HAP-1 (cell line): ENCODE data around the gene FAAP20.
A peak's percentile ranks its signal among the peaks of the same experiment; 100 is the strongest.

Experiments used
- DNase-seq, 2 experiments: peaks; one replicate each; pipeline ENCODE4 v3.0.0-alpha.2; 2016 to 2020; ENCODE audit warnings: low spot score in 2 of 2
- H3K27me3 ChIP-seq: fragments of 250-450 bp; sonication (Bioruptor Pico); 2 replicates; pipeline ENCODE4 v1.5.1; 2020; ENCODE audit warnings: low read depth, mild to moderate bottlenecking, moderate library complexity
- H3K36me3 ChIP-seq: fragments of 250-450 bp; sonication (Bioruptor Pico); replicated peaks from 2 replicates; pipeline ENCODE4 v1.5.1; 2020; ENCODE audit warnings: mild to moderate bottlenecking
- H3K4me1 ChIP-seq: fragments of 250-450 bp; sonication (Bioruptor Pico); 2 replicates; pipeline ENCODE4 v1.5.1; 2020; ENCODE audit warnings: mild to moderate bottlenecking
- H3K4me3 ChIP-seq: fragments of 250-450 bp; sonication (Bioruptor Pico); 2 replicates; pipeline ENCODE4 v1.5.1; 2020; ENCODE audit warnings: mild to moderate bottlenecking, moderate library complexity
- H3K9me3 ChIP-seq: fragments of 250-450 bp; sonication (Bioruptor Pico); 2 replicates; pipeline ENCODE4 v1.5.1; 2020; ENCODE audit warnings: mild to moderate bottlenecking, moderate library complexity
- in situ Hi-C: fragments of 300-500 bp; cut with MboI; formaldehyde crosslinking; loops from 3 replicates; pipeline ENCODE4 v1.14.3; 2020; ENCODE audit warnings: low sequenced_read_pairs, inconsistent platforms, mixed read lengths

Gene FAAP20

GRCh38 chr1:2178875-2179274 lies 15.7 kb downstream of the FAAP20 start:
- no peak for DNase-seq
- in situ Hi-C loops = loop anchor here (25.0 kb wide), 1 partner anchor 608 kb away; no protein-coding TSS in a partner anchor
- Histone ChIP-seq H3K4me1 (no peaks in the 10 kb centered on the region), H3K4me3 (no peak overlapping the region), H3K27me3 (no peaks in the 10 kb centered on the region), H3K36me3 (peaks cover 6% of the 10 kb centered on the region; the same call in 1 of the 2 replicates), H3K9me3 (no peaks in the 10 kb centered on the region)

GRCh38 chr1:2177946-2178538 lies 16.5 kb downstream of the FAAP20 start:
- no peaks in the 10 kb centered on the region for H3K4me1 ChIP-seq
- no peaks in the 10 kb centered on the region for H3K9me3 ChIP-seq
- H3K4me3 ChIP-seq = no peak overlapping the region
- H3K27me3 ChIP-seq = no peaks in the 10 kb centered on the region
- peaks cover 6% of the 10 kb centered on the region; the same call in 1 of the 2 replicates for H3K36me3 ChIP-seq
- DNase-seq = no peak
- in situ Hi-C loops = loop anchor here (25.0 kb wide), 1 partner anchor 609 kb away; no protein-coding TSS in a partner anchor

- Histone ChIP-seq H3K27me3 (no peaks in the 10 kb centered on the region), H3K9me3 (no peaks in the 10 kb centered on the region), H3K4me3 (no peak overlapping the region), H3K4me1 (no peaks in the 10 kb centered on the region), H3K36me3 (peaks cover 6% of the 10 kb centered on the region; the same call in 1 of the 2 replicates)
- no peak for DNase-seq
- in situ Hi-C loops = loop anchor here (25.0 kb wide), 1 partner anchor 610 kb away; no protein-coding TSS in a partner anchor
These were observed 17.0 kb downstream of the FAAP20 start for GRCh38 chr1:2177541-2177940.

- Histone ChIP-seq H3K36me3 (peaks cover 6% of the 10 kb centered on the region; the same call in 1 of the 2 replicates), H3K27me3 (no peaks in the 10 kb centered on the region), H3K9me3 (no peaks in the 10 kb centered on the region), H3K4me3 (no peak overlapping the region), H3K4me1 (no peaks in the 10 kb centered on the region)
- no peak for DNase-seq
- in situ Hi-C loops = loop anchor here (25.0 kb wide), 1 partner anchor 611 kb away; no protein-coding TSS in a partner anchor
These were observed 18.0 kb downstream of the FAAP20 start for GRCh38 chr1:2176615-2177014.

- DNase-seq = no peak
- no peak overlapping the region for H3K4me3 ChIP-seq
- H3K4me1 ChIP-seq = no peaks in the 10 kb centered on the region
- in situ Hi-C loops = loop anchor here (25.0 kb wide), 1 partner anchor 611 kb away; no protein-coding TSS in a partner anchor
- H3K9me3 ChIP-seq = no peaks in the 10 kb centered on the region
- no peaks in the 10 kb centered on the region for H3K27me3 ChIP-seq
- peaks cover 6% of the 10 kb centered on the region; the same call in 1 of the 2 replicates for H3K36me3 ChIP-seq
These were observed 18.7 kb downstream of the FAAP20 start for GRCh38 chr1:2175681-2176454.

DNA sequence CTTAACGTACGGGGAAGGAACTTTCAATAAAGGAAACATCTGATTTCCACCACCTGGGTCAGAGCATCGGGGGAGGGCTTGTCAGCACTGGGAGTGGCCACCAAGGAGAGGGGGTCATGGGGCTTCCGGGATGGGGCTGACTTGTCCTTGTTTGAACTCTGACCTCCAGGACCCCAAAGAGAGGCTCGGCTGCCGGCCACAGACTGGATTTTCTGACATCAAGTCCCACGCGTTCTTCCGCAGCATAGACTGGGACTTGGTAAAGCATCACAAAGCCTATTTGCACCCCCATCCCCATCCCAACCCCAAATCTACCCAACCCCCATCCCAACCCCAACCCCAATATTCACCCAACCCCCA lies 19.5 kb downstream of the FAAP20 start:
- Histone ChIP-seq H3K9me3 (no peaks in the 10 kb centered on the region), H3K27me3 (no peaks in the 10 kb centered on the region), H3K4me1 (no peaks in the 10 kb centered on the region), H3K4me3 (no peak overlapping the region), H3K36me3 (peaks cover 6% of the 10 kb centered on the region; the same call in 1 of the 2 replicates)
- DNase-seq = no peak
- in situ Hi-C loops = loop anchor here (25.0 kb wide), 1 partner anchor 612 kb away; no protein-coding TSS in a partner anchor

- in situ Hi-C loops = loop anchor here (25.0 kb wide), 1 partner anchor 613 kb away; no protein-coding TSS in a partner anchor
- Histone ChIP-seq H3K4me3 (no peak overlapping the region), H3K4me1 (no peaks in the 10 kb centered on the region), H3K9me3 (no peaks in the 10 kb centered on the region), H3K27me3 (no peaks in the 10 kb centered on the region), H3K36me3 (peaks cover 6% of the 10 kb centered on the region; the same call in 1 of the 2 replicates)
- DNase-seq = peak; percentile 41 to 77
These were observed 20.1 kb downstream of the FAAP20 start for GRCh38 chr1:2174348-2175054.

- in situ Hi-C loops = no loop called here
- no peak for DNase-seq
- Histone ChIP-seq H3K36me3 (peaks cover 6% of the 10 kb centered on the region; the same call in 1 of the 2 replicates), H3K27me3 (no peaks in the 10 kb centered on the region), H3K4me3 (no peak overlapping the region), H3K4me1 (no peaks in the 10 kb centered on the region), H3K9me3 (no peaks in the 10 kb centered on the region)
These were observed 20.8 kb downstream of the FAAP20 start for GRCh38 chr1:2173546-2174347.

GRCh38 chr1:2172551-2173146 lies 21.9 kb downstream of the FAAP20 start:
- peaks cover 3% of the 10 kb centered on the region; the same call in 1 of the 2 replicates for H3K36me3 ChIP-seq

DNA sequence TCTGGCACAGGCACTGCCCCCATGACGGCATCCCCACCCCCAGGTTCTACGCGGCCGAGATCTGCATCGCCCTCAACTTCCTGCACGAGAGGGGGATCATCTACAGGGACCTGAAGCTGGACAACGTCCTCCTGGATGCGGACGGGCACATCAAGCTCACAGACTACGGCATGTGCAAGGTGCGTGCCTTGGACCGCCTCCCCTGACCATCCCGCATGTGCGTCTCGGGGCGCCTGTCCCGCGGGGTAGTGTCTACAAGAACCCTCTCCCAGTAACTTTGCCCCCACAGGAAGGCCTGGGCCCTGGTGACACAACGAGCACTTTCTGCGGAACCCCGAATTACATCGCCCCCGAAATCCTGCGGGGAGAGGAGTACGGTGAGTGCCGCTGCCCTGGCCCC lies 22.6 kb downstream of the FAAP20 start:
- Histone ChIP-seq H3K4me1 (no peaks in the 10 kb centered on the region), H3K36me3 (peaks cover 3% of the 10 kb centered on the region; the same call in 1 of the 2 replicates), H3K27me3 (no peaks in the 10 kb centered on the region), H3K9me3 (no peaks in the 10 kb centered on the region), H3K4me3 (no peak overlapping the region)
- no peak for DNase-seq
- in situ Hi-C loops = no loop called here

More at GRCh38 chr1:2172551-2173146, 21.9 kb downstream of the FAAP20 start:
- Histone ChIP-seq H3K4me3 (no peak overlapping the region), H3K9me3 (no peaks in the 10 kb centered on the region), H3K4me1 (no peaks in the 10 kb centered on the region), H3K27me3 (no peaks in the 10 kb centered on the region)
- in situ Hi-C loops = no loop called here
- DNase-seq = no peak

GRCh38 chr1:2170211-2170610 lies 24.4 kb downstream of the FAAP20 start:
- H3K36me3 ChIP-seq = peaks cover 3% of the 10 kb centered on the region; the same call in 1 of the 2 replicates
- no peak overlapping the region for H3K4me3 ChIP-seq
- H3K27me3 ChIP-seq = no peaks in the 10 kb centered on the region
- H3K4me1 ChIP-seq = no peaks in the 10 kb centered on the region
- no peak for DNase-seq
- in situ Hi-C loops = no loop called here
- no peaks in the 10 kb centered on the region for H3K9me3 ChIP-seq

DNA sequence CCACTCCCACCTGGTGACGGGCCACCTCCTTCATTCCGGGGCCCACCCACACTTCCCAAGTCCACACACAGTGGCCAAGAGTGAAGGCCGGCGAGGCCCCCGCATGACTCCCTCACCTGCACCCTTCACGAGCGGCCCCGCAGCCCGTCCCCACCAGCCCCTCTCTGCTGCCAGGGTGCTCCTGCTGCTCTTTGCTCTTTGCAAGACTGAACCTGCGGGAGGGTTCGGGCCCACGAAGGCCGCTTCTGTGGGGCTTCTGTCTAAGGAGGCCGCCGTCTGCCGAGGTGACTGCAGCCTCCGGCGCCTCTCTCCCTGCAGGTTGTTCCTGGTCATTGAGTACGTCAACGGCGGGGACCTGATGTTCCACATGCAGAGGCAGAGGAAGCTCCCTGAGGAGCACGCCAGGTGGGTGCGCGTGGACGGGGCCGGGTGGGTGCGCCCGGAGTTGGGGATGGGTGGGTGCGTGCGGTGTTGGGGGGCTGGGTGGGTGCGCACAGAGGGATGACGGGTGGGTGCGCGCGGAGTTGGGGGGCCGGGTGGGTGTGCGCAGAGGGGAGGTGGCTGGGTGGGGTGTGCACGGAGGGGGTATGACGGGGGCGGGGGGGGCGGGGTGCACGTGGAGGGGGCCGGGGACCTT lies 25.3 kb downstream of the FAAP20 start:
- Histone ChIP-seq H3K9me3 (no peaks in the 10 kb centered on the region), H3K4me1 (no peaks in the 10 kb centered on the region), H3K27me3 (no peaks in the 10 kb centered on the region), H3K36me3 (no peaks in the 10 kb centered on the region), H3K4me3 (no peak overlapping the region)
- no peak for DNase-seq
- in situ Hi-C loops = no loop called here
